HG02623 (cell line): ENCODE measurements around the gene C20orf204.
"Not testable (repeated sequence)": the region's sequence is repeated elsewhere in the genome, so short reads cannot be mapped to it uniquely, and the experiment has no call there.

ENCODE experiments used
- ATAC-seq: cut with Tn5 transposase; IDR thresholded peaks from one replicate; pipeline ENCODE4 v1.9.1; 2021; ENCODE audit warnings: moderate library complexity; ENCODE audit not compliant: unreplicated experiment

C20orf204 gene

DNA sequence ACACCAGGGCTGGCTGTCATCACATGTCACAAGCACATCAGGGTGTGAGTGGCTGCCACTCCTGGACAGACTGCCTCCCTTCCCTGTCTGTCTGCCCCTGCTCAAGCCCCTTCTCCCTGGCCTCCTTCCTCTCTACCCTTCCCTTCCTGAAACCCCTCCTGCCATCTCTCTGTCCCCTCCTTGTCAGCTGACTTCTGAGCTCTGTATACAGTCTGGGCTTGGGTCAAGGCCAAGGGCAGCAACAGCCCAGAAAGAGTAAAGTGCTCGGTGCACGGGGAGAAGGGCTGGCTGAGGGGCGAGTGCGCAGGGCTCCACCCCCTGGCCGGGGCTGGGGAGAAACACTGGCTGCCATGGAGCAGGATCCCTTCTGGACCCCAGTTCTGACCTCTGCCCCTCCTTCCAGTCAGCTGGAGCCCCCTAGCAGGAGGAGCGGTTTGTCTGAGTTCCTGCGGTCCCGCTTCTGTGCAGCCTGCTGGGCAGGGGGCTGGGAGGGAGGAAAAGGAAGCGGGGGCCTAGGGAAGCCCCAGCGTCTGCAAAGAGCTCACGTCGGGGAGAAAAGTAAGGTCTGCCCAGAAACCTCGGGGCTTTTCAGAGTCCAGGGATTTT, 46.2 kb downstream of the C20orf204 start:
- ATAC-seq, result no peak

DNA sequence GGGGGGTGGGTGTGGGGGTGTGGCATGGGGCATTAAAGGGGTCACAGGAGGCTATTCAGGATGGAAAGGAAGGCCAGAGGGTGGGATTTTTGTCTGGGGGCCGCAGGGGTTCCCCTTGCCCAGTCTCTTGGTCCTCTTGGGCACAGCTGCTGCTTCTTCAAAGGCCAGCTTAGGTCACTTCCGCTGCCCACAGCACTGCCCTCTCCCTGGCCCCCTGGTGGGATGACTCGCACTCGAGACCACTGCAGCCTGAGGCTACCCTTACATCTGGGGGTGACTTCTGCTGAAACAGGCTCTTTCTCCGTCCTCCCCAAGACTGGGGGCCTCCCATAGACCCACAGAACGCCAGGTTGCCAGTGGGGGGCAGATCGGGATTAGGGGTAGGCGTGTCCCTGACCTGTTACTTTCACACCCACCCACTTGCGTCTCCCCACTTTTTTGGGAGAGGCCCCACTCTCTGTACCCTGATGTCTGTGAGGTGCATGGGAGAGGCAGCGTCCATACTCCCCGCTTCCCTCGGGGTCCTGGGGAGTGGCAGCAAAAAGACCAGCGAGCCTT, 46.9 kb downstream of the C20orf204 start:
- no peak for ATAC-seq

DNA sequence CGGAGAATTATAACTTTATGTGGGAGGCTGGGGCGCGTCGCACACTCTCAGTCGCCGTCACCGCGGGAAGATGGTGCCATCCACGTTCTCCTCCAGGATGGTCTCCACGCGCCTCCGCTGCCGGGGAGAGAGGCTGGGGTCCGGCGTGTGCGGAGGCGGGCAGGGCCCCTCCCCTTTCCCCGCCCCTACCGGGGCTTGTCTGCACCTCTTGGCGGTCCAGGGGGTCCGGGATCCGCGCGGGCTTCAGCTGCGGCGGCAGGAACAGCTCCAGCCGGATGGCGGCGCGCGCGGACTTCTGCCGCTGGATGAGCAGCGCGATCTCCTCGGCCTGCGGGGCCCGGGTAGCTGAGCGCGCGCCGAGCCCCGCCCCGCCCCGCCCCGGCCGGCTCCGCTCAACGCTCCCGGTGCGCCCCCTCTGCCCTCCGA, 47.4 kb downstream of the C20orf204 start:
- ATAC-seq, result no peak

DNA sequence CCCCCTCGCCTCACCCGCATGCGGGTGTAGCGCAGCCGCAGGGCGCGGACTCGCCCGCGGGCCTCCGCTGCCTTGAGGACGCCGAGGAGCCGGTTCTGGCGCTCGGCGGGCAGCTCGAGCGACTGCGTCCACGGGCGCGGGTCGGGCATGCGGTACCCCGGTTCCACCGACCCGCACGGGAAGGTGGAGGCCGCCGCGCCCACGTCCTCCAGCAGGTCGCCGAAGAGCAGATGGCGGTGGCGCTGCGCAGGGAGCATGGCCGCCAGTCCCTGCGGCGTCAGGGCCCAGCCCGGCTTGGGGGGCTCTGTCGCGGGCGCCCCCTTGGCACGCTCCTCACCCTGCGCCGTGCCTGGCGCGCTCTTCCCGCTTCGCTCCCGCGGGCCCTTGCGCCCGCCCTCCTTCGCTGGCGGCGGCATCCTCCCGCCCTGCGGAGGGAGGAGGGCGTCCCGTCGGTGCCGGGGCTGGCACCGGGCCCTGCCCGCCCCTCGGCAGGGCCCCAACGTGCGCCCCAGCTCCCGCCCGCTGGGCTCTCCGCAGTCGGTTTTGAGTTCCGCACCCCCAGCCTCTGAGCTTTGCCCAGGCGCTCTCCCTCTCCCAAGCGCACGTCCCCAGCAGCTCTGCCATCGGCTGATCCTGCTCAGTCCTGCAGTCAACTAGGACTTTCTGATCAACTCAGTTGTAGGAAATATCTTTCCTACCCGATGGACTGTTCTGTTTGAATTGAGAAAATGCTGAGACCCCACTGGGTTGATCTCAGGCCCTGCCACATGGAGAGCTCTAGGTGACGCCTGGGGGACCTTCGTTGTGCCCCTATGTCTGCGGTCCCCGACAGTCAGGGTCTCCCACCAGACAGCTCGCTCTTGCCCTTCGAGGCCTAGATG, 48.1 kb downstream of the C20orf204 start, which contains the start of gene LKAAEAR1:
Gene LKAAEAR1 (minus strand): TSS at position 595 of the 881 bp plus-strand sequence. CDS start 179 bp downstream, at position 416.
- ATAC-seq, result no peak

DNA sequence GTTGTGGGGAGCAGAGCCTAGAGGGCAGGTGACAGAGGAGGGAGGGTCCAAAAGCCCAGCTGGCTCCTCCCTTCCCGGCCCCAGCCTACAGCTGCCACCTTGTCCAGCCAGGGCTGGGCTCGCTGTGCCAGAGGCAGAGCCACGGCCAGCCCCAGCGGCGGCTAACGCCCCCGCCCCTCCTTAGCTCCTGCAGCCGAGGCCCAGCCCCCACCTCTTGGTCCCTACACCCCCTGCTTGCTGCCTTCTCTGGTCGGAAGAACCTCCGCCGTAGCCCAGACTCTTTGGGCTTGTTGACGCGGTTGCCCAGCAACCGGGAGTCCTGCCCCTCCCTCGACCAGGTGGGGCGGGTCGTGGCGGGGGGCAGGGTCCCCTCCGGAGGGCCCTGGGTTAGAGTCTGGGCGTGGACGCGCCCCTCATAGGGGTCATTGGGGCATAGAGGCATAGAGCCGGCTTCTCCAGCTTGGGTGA, 48.7 kb downstream of the C20orf204 start:
- ATAC-seq, result no peak

DNA sequence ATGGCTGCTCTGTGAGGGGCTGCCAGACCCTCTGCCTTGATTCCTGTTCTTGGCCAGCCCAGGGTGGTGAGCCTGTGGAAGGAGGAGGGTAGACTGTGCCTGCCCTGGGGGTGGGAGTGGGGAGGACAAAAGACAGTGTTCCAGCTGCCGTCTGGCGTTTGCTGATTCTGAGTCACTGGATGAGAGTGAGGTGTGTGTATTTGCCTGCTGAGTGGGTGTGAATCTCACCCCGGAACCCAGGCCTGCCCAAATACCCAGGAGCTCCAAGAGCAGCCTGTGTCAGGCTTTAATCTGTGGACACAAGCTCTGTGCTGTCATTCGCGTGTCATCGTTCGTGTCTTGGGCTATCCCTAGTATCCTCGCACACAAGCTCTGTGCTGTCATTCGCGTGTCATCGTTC, 50.8 kb downstream of the C20orf204 start:
- no peak for ATAC-seq

DNA sequence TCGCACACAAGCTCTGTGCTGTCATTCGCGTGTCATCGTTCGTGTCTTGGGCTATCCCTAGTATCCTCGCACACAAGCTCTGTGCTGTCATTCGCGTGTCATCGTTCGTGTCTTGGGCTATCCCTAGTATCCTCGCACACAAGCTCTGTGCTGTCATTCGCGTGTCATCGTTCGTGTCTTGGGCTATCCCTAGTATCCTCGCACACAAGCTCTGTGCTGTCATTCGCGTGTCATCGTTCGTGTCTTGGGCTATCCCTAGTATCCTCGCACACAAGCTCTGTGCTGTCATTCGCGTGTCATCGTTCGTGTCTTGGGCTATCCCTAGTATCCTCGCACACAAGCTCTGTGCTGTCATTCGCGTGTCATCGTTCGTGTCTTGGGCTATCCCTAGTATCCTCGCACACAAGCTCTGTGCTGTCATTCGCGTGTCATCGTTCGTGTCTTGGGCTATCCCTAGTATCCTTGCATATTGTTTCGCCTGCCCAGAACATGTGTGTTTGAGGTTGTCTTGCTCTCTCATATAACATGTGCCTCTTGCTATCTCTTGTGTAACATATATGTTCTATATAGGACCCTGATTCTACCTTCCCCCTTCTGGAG, 51.3 kb downstream of the C20orf204 start:
- not testable (repeated sequence) for ATAC-seq

DNA sequence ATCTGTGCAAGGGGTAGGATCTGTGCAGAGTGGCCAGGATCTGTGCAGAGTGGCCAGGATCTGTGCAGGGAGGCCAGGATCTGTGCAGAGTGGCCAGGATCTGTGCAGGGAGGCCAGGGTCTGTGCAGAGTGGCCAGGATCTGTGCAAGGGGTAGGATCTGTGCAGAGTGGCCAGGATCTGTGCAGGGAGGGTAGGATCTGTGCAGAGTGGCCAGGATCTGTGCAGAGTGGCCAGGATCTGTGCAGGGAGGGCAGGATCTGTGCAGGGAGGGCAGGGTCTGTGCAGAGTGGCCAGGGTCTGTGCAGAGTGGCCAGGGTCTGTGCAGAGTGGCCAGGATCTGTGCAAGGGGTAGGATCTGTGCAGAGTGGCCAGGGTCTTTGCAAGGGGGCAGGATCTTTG, 52.6 kb downstream of the C20orf204 start:
- ATAC-seq, result not testable (repeated sequence)
